Left colon (tissue), 2 donors: ENCODE results near the gene CD44. TPM values are rescaled to one million over a fixed set of nuclear protein-coding genes. Genes with fewer than 3 reads are reported as not detected.

Experiments used
- ATAC-seq: fragments of 200-7000 bp; cut with Tn5 transposase; one replicate; pipeline ENCODE4 v1.9.1; 2020; ENCODE audit warnings: mild to moderate bottlenecking, moderate library complexity
- DNase-seq, 2 donors: peaks; one replicate each; pipeline ENCODE4 v3.0.0-alpha.2; 2020
- intact Hi-C, 2 donors: fragments of 100-400 bp; cut with DNase I in 1 of 2; cut with micrococcal nuclease in 1 of 2; formaldehyde crosslinking; loops; one replicate each; pipeline versions ENCODE4 v1.11.2 to v1.14.0; 2022; cut with DNase I, micrococcal nuclease
- total RNA-seq, 2 donors: library from RNA; stranded (reverse); fragmentation: NEBNext Ultra II Directional; extraction: Animal tissue kit (Norgen Biotek cat#: 25700); gene quantifications; one replicate each; pipeline ENCODE4 v1.2.1, GENCODE V29; 2021
- donor health status: DM: no; HTN: no; CAD: no.
- donor health status: DM: yes; HTN: yes; CAD: no.

The CD44 gene
- total RNA-seq, 2 donors from 2014 or later = 99.1 to 107 TPM

- intact Hi-C loops = no loop called here
- ATAC-seq = no peak
- no peak for DNase-seq
Measured at GRCh38 chr11:35151241-35151640, 12.3 kb downstream of the CD44 start.

GRCh38 chr11:35151683-35152280 is 12.8 kb downstream of the CD44 start:
- intact Hi-C loops = no loop called here

GRCh38 chr11:35152575-35152974 is 13.6 kb downstream of the CD44 start:
- intact Hi-C loops = no loop called here
- ATAC-seq = no peak
- DNase-seq = no peak

More at GRCh38 chr11:35151683-35152280, 12.8 kb downstream of the CD44 start:
- no peak for DNase-seq
- ATAC-seq = no peak

GRCh38 chr11:35153280-35153679 is 14.3 kb downstream of the CD44 start:
- ATAC-seq (no peak), DNase-seq (no peak)
- intact Hi-C loops = no loop called here

GRCh38 chr11:35154952-35155351 is 16.0 kb downstream of the CD44 start:
- DNase-seq (no peak), ATAC-seq (no peak)
- intact Hi-C loops = no loop called here

GRCh38 chr11:35155677-35156076 is 16.7 kb downstream of the CD44 start:
- no peak for DNase-seq
- intact Hi-C loops = no loop called here
- ATAC-seq = no peak

GRCh38 chr11:35157814-35158700 is 19.1 kb downstream of the CD44 start:
- DNase-seq (no peak), ATAC-seq (peak; percentile 5)
- intact Hi-C loops = no loop called here

GRCh38 chr11:35158701-35159510 is 19.9 kb downstream of the CD44 start:
- ATAC-seq = peak; percentile 85
- intact Hi-C loops = no loop called here
- DNase-seq = peak in 1 of 2 donors; percentile 69

GRCh38 chr11:35160246-35160824 is 21.4 kb downstream of the CD44 start:
- intact Hi-C loops = no loop called here
- no peak for DNase-seq
- ATAC-seq = no peak

- no peak for ATAC-seq
- intact Hi-C loops = no loop called here
- no peak for DNase-seq
Measured at GRCh38 chr11:35160902-35161597, 22.1 kb downstream of the CD44 start.

GRCh38 chr11:35162745-35163144 is 23.8 kb downstream of the CD44 start:
- intact Hi-C loops = no loop called here
- ATAC-seq (no peak), DNase-seq (no peak)

GRCh38 chr11:35163209-35163608 is 24.2 kb downstream of the CD44 start:
- DNase-seq = no peak
- intact Hi-C loops = no loop called here
- no peak for ATAC-seq

GRCh38 chr11:35163702-35164496 is 24.9 kb downstream of the CD44 start:
- DNase-seq (no peak), ATAC-seq (no peak)
- intact Hi-C loops = no loop called here

- DNase-seq (no peak), ATAC-seq (no peak)
- intact Hi-C loops = no loop called here
Measured at GRCh38 chr11:35165030-35165422, 26.1 kb downstream of the CD44 start.

- intact Hi-C loops = no loop called here
- ATAC-seq (peak; percentile 44), DNase-seq (peak; percentile 46 to 68)
Measured at GRCh38 chr11:35165423-35166368, 26.7 kb downstream of the CD44 start.

GRCh38 chr11:35166369-35167360 is 27.7 kb downstream of the CD44 start:
- no peak for ATAC-seq
- intact Hi-C loops = no loop called here
- no peak for DNase-seq
